Karpas-422 (cell line): ENCODE data around the gene ATP6V0D1. TPM values are rescaled to one million over a fixed set of nuclear protein-coding genes. Genes with fewer than 3 reads are reported as not detected.
"Not testable (repeated sequence)": the region's sequence is repeated elsewhere in the genome, so short reads cannot be mapped to it uniquely, and the experiment has no call there.

Experiments used
- DNase-seq: peaks from one replicate; pipeline ENCODE4 v3.0.0-alpha.2; 2015
- H2AFZ ChIP-seq: fragments of 200-600 bp; sonication (generic); 2 replicates; pipeline ENCODE4 v1.6.1; 2014; ENCODE audit warnings: antibody characterized with exemption, low read length, mixed read lengths
- H3K27ac ChIP-seq: fragments of 200-600 bp; sonication (generic); 2 replicates; pipeline ENCODE4 v1.5.1; 2014; ENCODE audit warnings: mild to moderate bottlenecking, low read length, moderate library complexity
- H3K27me3 ChIP-seq: fragments of 200-600 bp; sonication (generic); 2 replicates; pipeline ENCODE4 v1.6.1; 2014; ENCODE audit warnings: low read length, mixed read lengths
- H3K36me3 ChIP-seq: fragments of 200-600 bp; sonication (generic); 2 replicates; pipeline ENCODE4 v1.6.1; 2014; ENCODE audit warnings: low read length, mixed read lengths; ENCODE audit not compliant: insufficient read depth
- H3K4me1 ChIP-seq: fragments of 200-600 bp; sonication (generic); 2 replicates; pipeline ENCODE4 v1.6.1; 2014; ENCODE audit warnings: mild to moderate bottlenecking, low read length, mixed read lengths
- H3K4me2 ChIP-seq: fragments of 200-600 bp; sonication (generic); 2 replicates; pipeline ENCODE4 v1.6.1; 2014; ENCODE audit warnings: low read length, low read depth, mild to moderate bottlenecking; ENCODE audit not compliant: poor library complexity, severe bottlenecking
- H3K4me3 ChIP-seq: fragments of 200-600 bp; sonication (generic); 2 replicates; pipeline ENCODE4 v1.5.1; 2014; ENCODE audit warnings: mild to moderate bottlenecking, antibody characterized with exemption, low read length, mixed read lengths
- H3K79me2 ChIP-seq: fragments of 200-600 bp; sonication (generic); 2 replicates; pipeline ENCODE4 v1.6.1; 2014; ENCODE audit warnings: mild to moderate bottlenecking, low read length, mixed read lengths
- H3K9ac ChIP-seq: fragments of 200-600 bp; sonication (generic); 2 replicates; pipeline ENCODE4 v1.6.0; 2014; ENCODE audit warnings: low read length
- H3K9me2 ChIP-seq: fragments of 200-600 bp; sonication (generic), shearing (Covaris generic); replicated peaks from 2 replicates; pipeline ENCODE4 v1.6.0; 2014; ENCODE audit warnings: mild to moderate bottlenecking, low read length, moderate library complexity; ENCODE audit not compliant: insufficient read depth
- H3K9me3 ChIP-seq: fragments of 300-700, 200-600 bp; sonication (generic); 2 replicates; pipeline ENCODE4 v1.6.1; 2014; ENCODE audit warnings: low read length, mixed read lengths
- H4K20me1 ChIP-seq: fragments of 200-600 bp; sonication (generic); 2 replicates; pipeline ENCODE4 v1.6.1; 2014; ENCODE audit warnings: mild to moderate bottlenecking, antibody characterized with exemption, low read length, low read depth; ENCODE audit not compliant: insufficient read depth
- total RNA-seq: library from RNA; depleted of rRNA; stranded (reverse); fragments of >200 nt; shearing (Covaris generic); gene quantifications from 2 replicates; pipeline ENCODE4 v1.2.3, GENCODE V29; 2014; ENCODE audit warnings: low replicate concordance

Gene ATP6V0D1
- total RNA-seq, 1 experiment from 2014 or later = 83.4 TPM

DNA sequence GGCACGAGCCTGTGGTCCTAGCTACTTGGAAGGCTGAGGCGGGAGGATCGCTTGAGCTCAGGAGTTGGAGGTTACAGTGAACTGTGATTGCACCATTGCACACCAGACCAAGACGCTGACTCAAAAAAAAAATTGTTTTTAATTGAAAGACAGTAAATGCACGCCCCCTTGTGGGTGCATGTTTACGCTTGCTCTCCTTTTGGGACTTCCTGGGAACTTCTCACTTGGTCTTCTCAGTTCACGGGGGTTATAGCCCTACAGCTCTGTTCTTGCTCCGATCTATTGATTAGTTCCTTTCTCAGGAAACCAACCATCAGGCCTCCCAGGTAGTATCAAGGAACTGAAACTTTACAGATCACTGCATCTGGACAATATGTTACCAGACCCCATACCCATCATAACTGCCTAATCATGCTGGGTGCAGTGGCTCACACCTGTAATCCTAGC is 33.4 kb upstream of the ATP6V0D1 start:
- Histone ChIP-seq H3K4me3 (no peak overlapping the region), H3K4me2 (peak overlapping the region; percentile 32), H3K9ac (no peak overlapping the region), H2AFZ (no peak overlapping the region), H3K79me2 (no peaks in the 10 kb centered on the region), H3K27me3 (no peaks in the 10 kb centered on the region), H4K20me1 (no peaks in the 10 kb centered on the region), H3K36me3 (no peaks in the 10 kb centered on the region), H3K4me1 (peaks cover 58% of the 10 kb centered on the region), H3K27ac (0 out of 2 replicates have a peak overlapping the region, but pooled peaks have one; percentile 5), H3K9me3 (no peaks in the 10 kb centered on the region), H3K9me2 (no peaks in the 10 kb centered on the region)
- DNase-seq = peak; percentile 94

DNA sequence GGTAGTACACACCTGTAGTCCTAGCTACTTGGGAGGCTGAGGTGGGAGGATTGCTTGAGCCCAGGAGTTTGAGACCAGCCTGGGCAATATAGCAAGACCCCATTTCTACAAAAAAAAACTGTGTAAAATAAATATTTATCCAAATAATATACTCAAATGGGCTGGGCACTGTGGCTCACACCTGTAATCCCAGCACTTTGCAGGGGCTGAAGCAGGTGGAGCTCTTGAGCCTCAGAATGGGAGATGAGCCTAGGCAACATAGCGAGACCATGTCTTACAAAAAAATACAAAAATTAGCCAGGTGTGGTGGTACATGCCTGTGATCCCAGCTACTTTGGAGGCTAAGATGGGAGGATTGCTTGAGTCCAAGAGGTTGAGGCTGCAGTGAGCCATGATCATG is 32.9 kb upstream of the ATP6V0D1 start:
- not testable (repeated sequence) for H3K9ac ChIP-seq, H2AFZ ChIP-seq

DNA sequence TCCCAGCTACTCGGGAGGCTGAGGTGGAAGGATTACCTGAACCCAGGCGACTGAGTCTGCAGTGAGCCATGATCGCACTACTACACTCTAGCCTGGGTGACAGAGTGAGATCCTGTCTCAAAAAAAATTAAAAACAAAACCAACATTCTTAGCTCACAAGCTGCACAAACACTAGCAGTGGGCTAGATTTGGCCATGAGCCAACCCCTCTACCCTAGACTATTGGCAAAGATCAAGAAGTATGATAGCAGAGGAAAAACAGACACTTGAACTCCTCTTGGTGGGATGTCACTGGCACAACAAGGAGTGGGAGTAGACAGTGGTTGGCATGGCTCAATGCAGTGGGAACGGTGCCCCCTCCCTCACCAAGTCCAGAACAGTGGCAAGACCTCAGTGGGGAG is 28.1 kb upstream of the ATP6V0D1 start:
- H3K27me3 ChIP-seq = no peaks in the 10 kb centered on the region
- H4K20me1 ChIP-seq = no peaks in the 10 kb centered on the region
- no peak overlapping the region for H3K4me2 ChIP-seq
- no peak overlapping the region for H3K9ac ChIP-seq
- no peaks in the 10 kb centered on the region for H3K36me3 ChIP-seq
- H3K4me3 ChIP-seq = no peak overlapping the region
- H2AFZ ChIP-seq = no peak overlapping the region
- H3K4me1 ChIP-seq = peaks cover 5% of the 10 kb centered on the region
- no peaks in the 10 kb centered on the region for H3K9me2 ChIP-seq
- DNase-seq = peak; percentile 30
- H3K79me2 ChIP-seq = no peaks in the 10 kb centered on the region
- H3K9me3 ChIP-seq = no peaks in the 10 kb centered on the region
- no peak overlapping the region for H3K27ac ChIP-seq

More for the DNA sequence above, 32.9 kb upstream of the ATP6V0D1 start:
- not testable (repeated sequence) for H3K36me3 ChIP-seq, H3K9me3 ChIP-seq, H3K4me3 ChIP-seq, H3K79me2 ChIP-seq, H3K27me3 ChIP-seq, H4K20me1 ChIP-seq, H3K9me2 ChIP-seq
- H3K27ac ChIP-seq = 0 out of 2 replicates have a peak overlapping the region, but pooled peaks have one; percentile 5
- peak overlapping the region; percentile 32 for H3K4me2 ChIP-seq
- H3K4me1 ChIP-seq = peaks cover 53% of the 10 kb centered on the region
- DNase-seq = peak; percentile 48

DNA sequence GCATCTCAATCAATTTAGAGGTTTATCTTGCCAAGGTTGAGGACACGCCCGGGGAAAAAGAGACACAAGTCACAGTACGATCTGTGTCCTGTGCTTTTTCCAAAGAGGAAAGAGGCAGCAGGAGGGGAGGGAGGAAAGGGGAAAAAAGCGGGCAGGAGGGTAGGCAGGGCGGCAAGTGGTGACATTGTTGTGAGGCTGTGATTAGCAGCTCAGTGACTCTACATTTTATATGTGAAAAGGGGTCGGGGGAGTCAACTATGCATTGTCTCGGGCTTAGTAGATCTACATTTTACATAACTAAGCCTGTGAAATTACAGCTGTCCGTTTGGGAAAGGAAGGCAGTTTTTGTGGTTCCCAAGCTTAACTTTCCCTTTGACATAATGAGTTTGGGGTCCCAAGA is 25.5 kb upstream of the ATP6V0D1 start:
- Histone ChIP-seq H2AFZ (no peak overlapping the region), H3K9me3 (no peaks in the 10 kb centered on the region), H3K79me2 (no peaks in the 10 kb centered on the region), H3K4me2 (no peak overlapping the region), H3K36me3 (no peaks in the 10 kb centered on the region), H3K9ac (no peak overlapping the region), H4K20me1 (no peaks in the 10 kb centered on the region), H3K9me2 (no peaks in the 10 kb centered on the region), H3K4me1 (no peaks in the 10 kb centered on the region), H3K27ac (no peak overlapping the region), H3K4me3 (no peak overlapping the region), H3K27me3 (no peaks in the 10 kb centered on the region)
- DNase-seq = peak; percentile 29

DNA sequence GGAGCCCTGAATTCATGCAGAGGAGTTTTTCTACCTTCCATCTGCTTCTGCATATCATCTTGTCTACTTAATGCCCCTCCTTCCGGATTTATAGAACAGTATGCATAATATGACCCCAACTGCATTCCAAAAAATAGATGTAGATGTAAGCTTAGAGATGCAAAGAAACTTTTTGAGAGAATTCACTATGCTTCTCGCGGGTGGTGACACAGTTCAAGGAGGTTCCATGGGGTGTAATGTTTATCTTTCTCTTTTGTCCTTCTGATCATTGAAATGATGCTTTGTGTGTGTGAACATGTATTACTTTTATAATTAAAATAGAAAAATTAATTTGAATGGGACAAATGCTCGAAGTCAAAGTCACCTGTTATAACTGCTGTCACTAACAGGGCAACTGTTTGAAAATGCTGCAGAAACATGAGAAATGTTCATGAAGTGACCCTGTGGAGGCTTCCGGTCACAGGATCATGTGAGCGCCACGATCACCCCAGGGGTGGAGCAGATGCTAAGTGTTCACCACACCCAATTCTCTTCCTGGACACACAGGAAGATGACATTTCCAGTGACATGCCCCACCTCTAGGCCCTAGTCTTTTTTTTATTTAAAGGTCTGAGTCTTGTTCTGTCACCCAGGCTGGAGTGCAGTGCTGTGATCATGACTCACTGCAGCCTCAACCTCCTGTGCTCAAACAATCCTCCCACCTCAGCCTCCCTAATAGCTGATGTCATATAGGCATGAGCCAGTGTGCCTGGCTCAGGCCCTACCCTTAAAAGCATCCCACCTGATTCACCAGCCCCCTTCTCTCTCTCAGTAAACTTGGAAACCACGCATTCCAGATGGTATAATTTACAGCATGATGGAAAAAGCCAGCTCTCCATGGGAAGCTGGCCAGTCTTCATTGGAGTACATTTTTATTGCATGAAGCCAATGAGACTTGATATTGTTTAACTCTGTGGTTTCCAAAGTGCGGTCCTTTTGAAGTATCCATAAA is 23.4 kb upstream of the ATP6V0D1 start:
- DNase-seq = peak; percentile 39
- no peak overlapping the region for H3K4me3 ChIP-seq
- H3K27ac ChIP-seq = no peak overlapping the region
- no peaks in the 10 kb centered on the region for H4K20me1 ChIP-seq
- H3K4me1 ChIP-seq = no peaks in the 10 kb centered on the region
- no peaks in the 10 kb centered on the region for H3K36me3 ChIP-seq
- H3K27me3 ChIP-seq = no peaks in the 10 kb centered on the region
- no peaks in the 10 kb centered on the region for H3K9me2 ChIP-seq
- H3K79me2 ChIP-seq = no peaks in the 10 kb centered on the region
- no peak overlapping the region for H3K9ac ChIP-seq
- H3K4me2 ChIP-seq = no peak overlapping the region
- H2AFZ ChIP-seq = no peak overlapping the region
- no peaks in the 10 kb centered on the region for H3K9me3 ChIP-seq

DNA sequence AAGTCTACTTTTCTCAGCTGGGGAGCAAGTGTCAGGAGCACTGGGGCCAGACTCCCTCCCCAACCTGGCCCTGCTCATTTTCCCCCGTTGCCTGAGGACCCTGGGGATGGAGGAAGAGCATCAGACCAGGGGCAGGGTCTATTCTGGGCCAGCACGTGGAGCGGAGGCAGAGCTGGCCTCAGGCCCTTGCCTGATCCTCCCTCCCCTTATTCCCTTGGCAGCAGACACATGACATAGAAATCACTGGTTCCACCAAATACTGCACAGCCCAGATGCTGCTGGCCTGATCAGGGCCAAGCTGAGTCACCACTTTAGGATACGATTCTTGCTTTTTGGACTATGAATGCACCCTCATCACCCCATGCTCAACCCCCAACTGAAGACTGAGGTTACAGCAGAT is 18.1 kb upstream of the ATP6V0D1 start:
- Histone ChIP-seq H3K36me3 (no peaks in the 10 kb centered on the region), H3K9ac (no peak overlapping the region), H3K27me3 (no peaks in the 10 kb centered on the region), H3K4me1 (peaks cover 4% of the 10 kb centered on the region), H2AFZ (no peak overlapping the region), H3K9me2 (no peaks in the 10 kb centered on the region), H3K4me3 (no peak overlapping the region), H4K20me1 (no peaks in the 10 kb centered on the region), H3K9me3 (no peaks in the 10 kb centered on the region), H3K27ac (no peak overlapping the region), H3K79me2 (no peaks in the 10 kb centered on the region), H3K4me2 (no peak overlapping the region)
- DNase-seq = no peak

DNA sequence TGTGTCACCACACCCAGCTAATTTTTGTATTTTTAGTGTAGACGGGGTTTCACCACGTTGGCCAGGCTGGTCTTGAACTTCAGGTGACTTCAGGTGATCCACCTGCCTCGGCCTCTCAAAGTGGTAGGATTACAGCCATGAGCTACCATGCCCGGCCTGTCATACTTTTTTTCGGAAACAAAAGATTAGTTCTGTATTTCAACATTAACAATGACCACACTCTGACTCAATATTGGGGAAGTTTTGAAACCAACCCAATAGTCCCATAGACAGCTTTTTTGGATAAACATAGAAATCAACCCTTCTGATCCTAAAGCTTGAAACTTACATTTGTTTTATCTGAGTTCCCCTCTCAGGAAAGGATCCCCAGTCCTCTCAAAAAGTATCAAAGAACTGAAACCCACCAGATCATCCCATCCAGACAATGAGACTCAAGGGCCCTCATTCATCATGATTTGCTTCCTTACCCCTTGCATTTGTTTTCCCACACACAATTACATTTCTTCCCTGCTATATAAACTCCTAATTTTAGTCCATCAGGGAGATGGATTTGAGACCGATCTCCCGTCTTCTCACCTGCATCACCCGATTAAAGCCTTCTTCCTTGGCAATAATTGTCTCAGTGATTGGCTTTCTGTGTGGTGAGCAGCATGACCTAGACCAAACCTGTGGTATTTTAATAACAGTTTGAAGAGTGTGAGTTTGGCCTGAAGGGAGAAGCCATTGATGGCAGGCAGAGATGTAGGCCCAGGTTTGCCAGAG is 9.6 kb upstream of the ATP6V0D1 start:
- H3K4me2 ChIP-seq = no peak overlapping the region
- H3K9ac ChIP-seq = no peak overlapping the region
- no peaks in the 10 kb centered on the region for H4K20me1 ChIP-seq

More for the DNA sequence above, 9.6 kb upstream of the ATP6V0D1 start:
- Histone ChIP-seq H3K27ac (peak overlapping the region; percentile 91), H3K9me2 (no peaks in the 10 kb centered on the region), H3K4me1 (peaks cover 52% of the 10 kb centered on the region), H2AFZ (no peak overlapping the region), H3K4me3 (no peak overlapping the region), H3K27me3 (no peaks in the 10 kb centered on the region), H3K9me3 (no peaks in the 10 kb centered on the region), H3K79me2 (no peaks in the 10 kb centered on the region), H3K36me3 (no peaks in the 10 kb centered on the region)
- DNase-seq = no peak
